Gastroesophageal sphincter (tissue), 3 donors: ENCODE results near the gene GHITM.

Experiments
- CTCF ChIP-seq, 4 experiments: fragments of 200-600 bp in 2 of 4; fragments of 450-650 bp in 2 of 4; sonication (generic) in 1 of 4; IDR thresholded peaks; one replicate each; pipeline ENCODE4 v1.5.1; 2017 to 2019; ENCODE audit warnings: antibody characterized with exemption in 4 of 4, mild to moderate bottlenecking in 2 of 4, moderate library complexity in 2 of 4
- EP300 ChIP-seq: sonication (generic); formaldehyde crosslinking; IDR thresholded peaks from one replicate; pipeline ENCODE4 v1.6.1; 2017; ENCODE audit warnings: antibody characterized with exemption, mild to moderate bottlenecking
- POLR2A ChIP-seq, 2 donors: fragments of 450-650 bp; IDR thresholded peaks; one replicate each; pipeline ENCODE4 v1.6.1; 2017; ENCODE audit warnings: antibody characterized with exemption in 2 of 2, mild to moderate bottlenecking in 2 of 2, moderate library complexity in 1 of 2
- POLR2AphosphoS5 ChIP-seq: sonication (generic); formaldehyde crosslinking; IDR thresholded peaks from one replicate; pipeline ENCODE4 v1.6.1; 2017; ENCODE audit warnings: antibody characterized with exemption

- TF ChIP-seq CTCF (IDR thresholded peaks at IDR 0.05), result peak in 1 of 4 experiments; percentile 41
- TF ChIP-seq POLR2A (IDR thresholded peaks at IDR 0.05), result no peak
- no peak for TF ChIP-seq POLR2AphosphoS5
- TF ChIP-seq EP300, result no peak
These were observed 41.4 kb upstream of the GHITM start for GRCh38 chr10:84097787-84098353.
